Gastroesophageal sphincter (tissue), 3 donors: ENCODE data around the gene ZMYND11.

Experiments
- EP300 ChIP-seq: sonication (generic); formaldehyde crosslinking; IDR thresholded peaks from one replicate; pipeline ENCODE4 v1.6.1; 2017; ENCODE audit warnings: antibody characterized with exemption, mild to moderate bottlenecking
- POLR2A ChIP-seq, 2 donors: fragments of 450-650 bp; IDR thresholded peaks; one replicate each; pipeline ENCODE4 v1.6.1; 2017; ENCODE audit warnings: antibody characterized with exemption in 2 of 2, mild to moderate bottlenecking in 2 of 2, moderate library complexity in 1 of 2
- POLR2AphosphoS5 ChIP-seq: sonication (generic); formaldehyde crosslinking; IDR thresholded peaks from one replicate; pipeline ENCODE4 v1.6.1; 2017; ENCODE audit warnings: antibody characterized with exemption
- TF ChIP-seq, protein P1 (sequence below), 4 experiments: fragments of 200-600 bp in 2 of 4; fragments of 450-650 bp in 2 of 4; sonication (generic) in 1 of 4; IDR thresholded peaks; one replicate each; pipeline ENCODE4 v1.5.1; 2017 to 2019; ENCODE audit warnings: antibody characterized with exemption in 4 of 4, mild to moderate bottlenecking in 2 of 4, moderate library complexity in 2 of 4

DNA sequence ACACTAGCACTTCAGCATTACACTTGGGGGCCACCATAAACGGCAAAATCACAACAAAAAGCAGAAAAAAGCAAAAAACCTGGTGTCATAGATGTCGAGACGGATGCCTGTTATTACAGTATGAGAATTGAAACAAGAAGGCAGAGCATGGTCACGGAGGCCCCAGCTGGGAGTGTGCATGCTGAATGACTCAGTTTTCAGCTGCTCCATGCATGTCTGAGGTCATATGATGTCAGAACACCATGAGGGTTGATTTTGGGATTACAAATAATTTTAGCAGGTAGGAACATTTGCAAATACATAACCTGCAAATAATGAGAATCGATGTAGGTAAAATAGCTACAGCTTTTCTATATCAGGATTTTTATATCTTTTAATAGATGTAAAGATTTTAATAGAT lies 19.1 kb downstream of the ZMYND11 start:
- TF ChIP-seq, protein P1, sequence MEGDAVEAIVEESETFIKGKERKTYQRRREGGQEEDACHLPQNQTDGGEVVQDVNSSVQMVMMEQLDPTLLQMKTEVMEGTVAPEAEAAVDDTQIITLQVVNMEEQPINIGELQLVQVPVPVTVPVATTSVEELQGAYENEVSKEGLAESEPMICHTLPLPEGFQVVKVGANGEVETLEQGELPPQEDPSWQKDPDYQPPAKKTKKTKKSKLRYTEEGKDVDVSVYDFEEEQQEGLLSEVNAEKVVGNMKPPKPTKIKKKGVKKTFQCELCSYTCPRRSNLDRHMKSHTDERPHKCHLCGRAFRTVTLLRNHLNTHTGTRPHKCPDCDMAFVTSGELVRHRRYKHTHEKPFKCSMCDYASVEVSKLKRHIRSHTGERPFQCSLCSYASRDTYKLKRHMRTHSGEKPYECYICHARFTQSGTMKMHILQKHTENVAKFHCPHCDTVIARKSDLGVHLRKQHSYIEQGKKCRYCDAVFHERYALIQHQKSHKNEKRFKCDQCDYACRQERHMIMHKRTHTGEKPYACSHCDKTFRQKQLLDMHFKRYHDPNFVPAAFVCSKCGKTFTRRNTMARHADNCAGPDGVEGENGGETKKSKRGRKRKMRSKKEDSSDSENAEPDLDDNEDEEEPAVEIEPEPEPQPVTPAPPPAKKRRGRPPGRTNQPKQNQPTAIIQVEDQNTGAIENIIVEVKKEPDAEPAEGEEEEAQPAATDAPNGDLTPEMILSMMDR (IDR thresholded peaks at IDR 0.05), result no peak
- TF ChIP-seq POLR2A (IDR thresholded peaks at IDR 0.05), result no peak
- no peak for TF ChIP-seq POLR2AphosphoS5
- no peak for TF ChIP-seq EP300
